ENCODE measurements around the gene ATXN1. TPM values are rescaled to one million over a fixed set of nuclear protein-coding genes. Genes with fewer than 3 reads are reported as not detected.
A peak's percentile ranks its signal among the peaks of the same experiment; 100 is the strongest.

Gene ATXN1
- total RNA-seq, 2 donors from 2014 or later, result 56.4 to 103 TPM

DNA sequence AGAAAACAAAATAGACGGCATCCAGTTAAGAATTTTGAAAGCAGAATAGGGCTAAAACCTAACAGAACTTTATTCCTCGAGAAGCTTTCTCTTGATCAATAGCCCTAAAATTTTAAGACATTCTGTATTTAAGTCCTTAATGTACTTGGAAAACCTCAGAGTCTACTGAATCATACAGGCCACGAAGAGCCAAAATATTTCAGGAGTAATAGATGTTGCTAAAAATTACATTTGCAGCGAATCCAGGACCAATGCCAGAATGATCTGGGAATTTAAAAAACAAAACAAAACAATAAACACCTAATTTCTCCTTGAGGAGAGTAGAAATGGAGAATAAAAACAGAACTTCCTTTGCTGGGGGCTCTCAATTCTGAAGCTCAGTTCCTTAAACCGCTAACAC, 23.3 kb downstream of the ATXN1 start:
- Mint-ChIP-seq H3K4me3 (no peak overlapping the region), H3K36me3 (peaks cover 27% of the 10 kb centered on the region), H3K27me3 (no peaks in the 10 kb centered on the region), H3K4me1 (ENCODE audit: low read depth in 2 of 2) (peaks cover 32 to 59% of the 10 kb centered on the region in 2 donors), H3K27ac (peak overlapping the region in 1 of 2 donors; percentile 57), H3K9me3 (no peaks in the 10 kb centered on the region)
- ATAC-seq (no peak), DNase-seq (ENCODE audit: low spot score) (no peak)

DNA sequence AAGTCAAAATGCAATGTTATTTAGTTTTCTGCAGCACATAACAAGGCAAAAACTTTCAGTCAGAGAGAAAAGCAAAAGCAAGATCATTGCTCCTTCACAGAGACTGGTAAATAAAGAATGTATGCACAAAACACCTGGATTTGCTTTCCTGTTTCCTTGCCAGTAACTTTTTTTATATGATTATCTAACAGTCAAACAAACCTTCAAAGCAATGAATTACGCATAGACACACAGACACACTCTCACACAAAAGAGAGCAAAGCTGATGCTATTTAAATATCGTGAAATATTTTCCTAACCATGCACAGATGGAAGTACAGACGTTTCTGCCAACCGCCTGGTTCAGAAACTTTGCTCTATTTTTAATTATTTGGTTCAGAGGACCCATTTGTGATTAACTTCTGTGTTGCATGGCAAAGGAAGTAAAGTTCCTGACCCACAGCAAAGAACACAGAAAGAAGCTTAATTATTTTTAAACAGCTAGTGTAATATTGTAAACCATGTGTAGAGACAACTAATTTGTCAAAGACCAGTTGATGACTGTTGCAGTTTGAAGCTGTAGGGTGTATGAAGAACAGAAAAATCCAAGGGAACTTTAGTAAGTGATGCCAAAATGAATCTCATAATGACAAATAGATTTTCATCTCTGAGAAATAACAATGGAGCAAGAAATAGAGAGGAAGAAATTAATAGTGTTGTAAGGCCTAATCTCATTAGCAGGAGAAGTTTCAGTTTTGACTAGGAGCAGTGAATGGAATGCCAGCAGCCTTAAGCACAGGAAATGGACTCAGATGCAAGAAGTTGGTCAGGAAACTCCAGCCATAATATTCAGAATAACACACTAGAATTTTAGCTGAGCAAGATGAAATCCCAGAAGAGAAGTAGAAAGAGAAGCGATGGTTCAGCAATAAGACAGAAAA, 24.1 kb downstream of the ATXN1 start:
- H3K4me3 Mint-ChIP-seq, result peak overlapping the region; percentile 6
- H3K27me3 Mint-ChIP-seq, result no peaks in the 10 kb centered on the region
- peaks cover 23% of the 10 kb centered on the region for H3K36me3 Mint-ChIP-seq
- DNase-seq (ENCODE audit: low spot score), result no peak
- peak overlapping the region in 1 of 2 donors; percentile 57 for H3K27ac Mint-ChIP-seq
- no peak for ATAC-seq
- H3K9me3 Mint-ChIP-seq, result no peaks in the 10 kb centered on the region
- H3K4me1 Mint-ChIP-seq (ENCODE audit: low read depth in 2 of 2), result peaks cover 40 to 60% of the 10 kb centered on the region in 2 donors

DNA sequence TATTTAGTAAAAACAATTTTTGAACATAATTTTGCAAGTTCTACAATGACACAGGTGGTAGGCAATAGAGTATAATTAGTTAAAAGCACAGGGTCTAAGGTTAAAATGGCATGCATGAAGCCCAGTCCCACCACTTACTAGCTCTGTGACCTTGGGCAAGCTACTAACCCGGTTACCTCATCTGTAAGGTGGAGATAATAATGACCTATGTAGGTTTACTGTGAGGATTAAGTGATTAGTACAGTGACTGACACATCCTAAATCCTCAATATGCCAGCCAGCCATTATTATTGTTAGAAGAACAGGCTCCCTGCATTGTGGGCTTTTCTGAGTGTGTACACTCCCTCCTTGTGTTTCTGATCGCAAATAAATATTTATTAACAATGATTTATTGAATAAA, 26.2 kb downstream of the ATXN1 start:
- ATAC-seq (no peak), DNase-seq (ENCODE audit: low spot score) (no peak)
- Mint-ChIP-seq H3K36me3 (peaks cover 18% of the 10 kb centered on the region), H3K4me3 (no peak overlapping the region), H3K27me3 (no peaks in the 10 kb centered on the region), H3K4me1 (ENCODE audit: low read depth in 2 of 2) (peaks cover 44 to 62% of the 10 kb centered on the region in 2 donors), H3K27ac (no peak overlapping the region), H3K9me3 (no peaks in the 10 kb centered on the region)

DNA sequence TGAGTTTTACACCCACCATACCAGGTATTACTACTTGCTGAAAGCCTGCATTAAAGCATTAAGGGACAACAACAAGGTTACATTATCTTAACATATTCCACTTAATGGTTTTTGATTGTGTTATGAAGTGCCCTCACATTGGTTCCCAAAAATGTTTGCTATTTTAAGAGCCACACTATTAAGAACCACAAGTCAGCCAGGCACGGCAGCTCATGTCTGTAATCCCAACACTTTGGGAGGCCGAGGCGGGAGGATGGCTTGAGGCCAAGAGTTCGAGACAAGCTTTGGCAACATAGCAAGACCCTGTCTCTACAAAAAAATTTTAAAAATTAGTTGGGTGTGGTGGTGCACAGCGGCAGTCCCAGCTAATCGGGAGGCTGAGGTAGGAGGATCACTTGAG, 28.2 kb downstream of the ATXN1 start:
- Mint-ChIP-seq H3K27ac (peak overlapping the region; percentile 80 to 90), H3K4me1 (ENCODE audit: low read depth in 2 of 2) (peaks cover 58 to 71% of the 10 kb centered on the region in 2 donors), H3K36me3 (peaks cover 12% of the 10 kb centered on the region), H3K27me3 (no peaks in the 10 kb centered on the region), H3K4me3 (peak overlapping the region; percentile 87), H3K9me3 (no peaks in the 10 kb centered on the region)
- DNase-seq (ENCODE audit: low spot score) (no peak), ATAC-seq (no peak)

DNA sequence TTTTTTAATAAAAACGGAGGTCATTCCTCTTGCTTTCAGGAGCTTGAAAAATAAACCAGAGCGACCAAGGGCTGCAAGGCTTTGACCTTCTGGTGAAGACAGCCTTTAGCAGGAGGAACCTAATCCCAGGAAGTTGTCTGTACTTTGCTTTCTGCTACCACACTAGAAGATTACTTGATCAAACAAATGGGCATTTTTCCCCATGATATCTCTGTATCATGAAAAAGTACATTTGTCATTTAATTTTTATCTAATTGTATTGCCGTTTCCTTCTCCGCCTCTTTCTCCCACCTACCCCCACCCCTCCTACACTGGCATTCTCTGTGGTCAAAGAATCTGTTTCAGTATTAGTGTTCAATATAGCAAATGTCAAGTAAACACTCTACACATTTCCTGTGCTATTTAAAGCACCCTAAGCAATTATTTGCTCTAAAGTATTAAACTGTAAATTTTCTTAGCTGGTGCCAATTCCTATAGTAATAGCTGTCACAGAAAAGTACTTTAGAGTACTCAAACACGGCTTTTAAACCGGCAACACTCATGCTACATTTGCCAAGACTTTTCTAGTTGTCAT, 29.7 kb downstream of the ATXN1 start:
- ATAC-seq (peak; percentile 80 to 82), DNase-seq (ENCODE audit: low spot score) (peak; percentile 63)
- no peaks in the 10 kb centered on the region for H3K27me3 Mint-ChIP-seq
- H3K4me3 Mint-ChIP-seq, result peak overlapping the region; percentile 87
- peaks cover 4% of the 10 kb centered on the region for H3K36me3 Mint-ChIP-seq
- H3K9me3 Mint-ChIP-seq, result no peaks in the 10 kb centered on the region
- H3K27ac Mint-ChIP-seq, result peak overlapping the region; percentile 80 to 90
- peaks cover 51 to 60% of the 10 kb centered on the region in 2 donors for H3K4me1 Mint-ChIP-seq (ENCODE audit: low read depth in 2 of 2)

DNA sequence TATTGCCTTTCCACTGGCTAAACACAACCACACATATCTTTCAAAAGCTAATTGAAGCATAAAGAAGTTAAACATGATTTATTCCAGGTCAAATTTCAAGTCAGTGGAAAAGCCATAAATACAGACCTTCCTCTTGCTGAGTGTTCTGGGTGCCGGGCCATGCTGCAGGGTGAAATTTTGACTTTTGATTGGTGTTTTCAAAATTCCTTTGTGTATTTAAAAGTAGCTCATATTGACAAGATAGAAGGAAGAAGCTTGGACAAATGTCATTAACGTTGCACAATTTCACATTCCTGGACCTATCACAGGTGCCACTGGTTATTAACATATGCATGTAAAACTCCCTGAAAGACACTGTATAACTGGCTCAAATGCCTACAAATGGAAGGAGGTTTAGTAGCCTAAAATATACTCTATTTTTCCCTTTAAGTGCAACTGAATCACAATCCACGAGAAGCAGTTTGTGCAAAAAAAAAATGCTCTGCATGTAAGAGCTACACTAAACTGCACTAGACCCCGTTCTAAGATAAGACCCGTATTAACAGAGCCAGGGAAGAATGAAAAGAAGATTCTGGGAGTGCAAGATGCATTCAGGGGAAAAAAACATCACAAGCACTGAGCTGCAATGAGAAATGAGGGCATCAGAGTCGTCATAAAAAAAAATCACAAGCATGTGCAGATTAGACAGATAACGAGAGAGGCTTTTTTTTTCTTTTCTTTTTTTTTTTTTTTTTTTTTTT, 30.4 kb downstream of the ATXN1 start:
- H3K36me3 Mint-ChIP-seq, result peaks cover 4% of the 10 kb centered on the region
- ATAC-seq (no peak), DNase-seq (ENCODE audit: low spot score) (no peak)
- peak overlapping the region; percentile 80 to 90 for H3K27ac Mint-ChIP-seq
- H3K4me1 Mint-ChIP-seq (ENCODE audit: low read depth in 2 of 2), result peaks cover 51 to 60% of the 10 kb centered on the region in 2 donors
- H3K4me3 Mint-ChIP-seq, result peak overlapping the region; percentile 87
- no peaks in the 10 kb centered on the region for H3K9me3 Mint-ChIP-seq
- no peaks in the 10 kb centered on the region for H3K27me3 Mint-ChIP-seq

DNA sequence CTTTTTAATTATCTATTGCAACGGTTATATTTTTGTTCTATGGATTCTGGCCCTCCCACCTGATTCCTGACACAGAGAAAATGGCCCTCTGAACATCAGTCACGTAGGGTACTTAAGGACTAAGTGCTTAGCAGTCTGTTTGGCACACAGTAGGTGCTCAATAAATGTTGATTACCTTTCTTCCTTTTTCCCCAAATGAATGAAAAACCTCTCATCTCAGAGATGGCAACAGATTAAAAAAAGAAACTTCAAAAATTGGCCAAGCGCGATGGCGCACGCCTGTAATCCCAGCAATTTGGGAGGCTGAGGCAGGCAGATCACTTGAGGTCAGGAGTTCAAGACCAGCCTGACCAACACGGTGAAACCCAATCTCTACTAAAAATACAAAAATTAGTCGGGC, 31.5 kb downstream of the ATXN1 start:
- Mint-ChIP-seq H3K27me3 (no peaks in the 10 kb centered on the region), H3K4me1 (ENCODE audit: low read depth in 2 of 2) (peaks cover 60 to 70% of the 10 kb centered on the region in 2 donors), H3K36me3 (peaks cover 4% of the 10 kb centered on the region), H3K27ac (peak overlapping the region; percentile 86 to 93), H3K9me3 (no peaks in the 10 kb centered on the region), H3K4me3 (peak overlapping the region; percentile 79)
- DNase-seq (ENCODE audit: low spot score) (no peak), ATAC-seq (no peak)

DNA sequence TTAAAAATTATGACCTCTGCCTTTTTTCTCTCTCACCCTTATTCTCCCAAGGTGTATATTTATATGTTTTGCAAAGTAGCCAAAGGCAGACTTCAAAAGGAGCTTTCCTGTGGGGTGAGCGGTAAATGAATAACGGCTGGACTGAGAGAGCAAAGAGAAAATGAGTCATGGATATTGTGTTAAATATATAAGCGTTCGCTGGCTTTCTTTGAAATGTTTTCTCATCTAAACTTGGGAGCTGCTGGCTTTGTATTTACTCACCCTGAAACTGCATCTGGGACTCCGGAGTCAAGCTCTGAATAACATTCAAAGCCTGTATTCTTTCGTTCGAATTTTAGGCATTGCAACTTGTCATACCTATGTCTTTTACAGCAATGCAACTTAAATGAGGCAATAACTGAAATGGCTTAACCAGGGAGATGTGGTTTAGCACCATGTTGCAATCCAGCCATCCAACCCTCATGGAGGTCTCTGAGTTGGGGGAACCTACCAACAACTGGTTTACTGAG, 32.0 kb downstream of the ATXN1 start:
- Mint-ChIP-seq H3K4me3 (peak overlapping the region; percentile 79), H3K4me1 (ENCODE audit: low read depth in 2 of 2) (peaks cover 62 to 70% of the 10 kb centered on the region in 2 donors), H3K27ac (peak overlapping the region; percentile 86 to 93), H3K9me3 (no peaks in the 10 kb centered on the region), H3K36me3 (peaks cover 4% of the 10 kb centered on the region), H3K27me3 (no peaks in the 10 kb centered on the region)
- peak; percentile 84 to 89 for ATAC-seq
- peak; percentile 76 for DNase-seq (ENCODE audit: low spot score)

DNA sequence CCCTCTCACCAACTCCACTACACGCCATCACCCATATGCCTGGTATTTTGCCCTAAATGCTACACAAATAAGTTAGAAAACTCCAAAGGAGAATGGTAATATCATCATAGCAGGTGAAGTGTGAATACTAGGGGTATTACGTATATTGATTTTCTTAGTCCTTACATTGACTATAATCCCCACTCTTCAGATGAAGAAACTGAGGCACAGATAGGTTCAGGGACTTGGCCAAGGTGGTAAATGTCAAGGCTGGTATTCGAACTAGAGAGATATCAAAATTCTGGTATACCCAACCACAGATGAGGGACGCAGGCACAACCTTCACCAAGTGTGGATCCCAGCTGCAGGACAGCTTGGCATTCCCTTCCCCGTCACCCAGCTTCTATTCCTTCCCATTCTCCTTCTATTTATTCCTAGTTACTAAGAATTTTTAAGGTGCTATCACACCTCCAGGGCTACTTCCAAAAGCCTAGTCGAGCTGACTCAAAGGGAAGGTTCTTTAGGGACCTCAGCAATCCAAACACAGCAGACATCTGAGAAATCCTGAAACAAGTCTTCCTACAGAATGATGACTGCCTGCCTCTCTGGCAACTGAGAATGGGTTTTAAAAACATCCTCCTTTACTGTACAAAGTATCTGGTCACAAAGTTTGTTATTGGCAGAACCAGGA, 32.6 kb downstream of the ATXN1 start:
- Mint-ChIP-seq H3K4me1 (ENCODE audit: low read depth in 2 of 2) (peaks cover 61 to 69% of the 10 kb centered on the region in 2 donors), H3K4me3 (peak overlapping the region; percentile 79), H3K27ac (peak overlapping the region; percentile 86 to 93), H3K36me3 (no peaks in the 10 kb centered on the region), H3K9me3 (no peaks in the 10 kb centered on the region), H3K27me3 (no peaks in the 10 kb centered on the region)
- ATAC-seq (no peak), DNase-seq (ENCODE audit: low spot score) (no peak)

DNA sequence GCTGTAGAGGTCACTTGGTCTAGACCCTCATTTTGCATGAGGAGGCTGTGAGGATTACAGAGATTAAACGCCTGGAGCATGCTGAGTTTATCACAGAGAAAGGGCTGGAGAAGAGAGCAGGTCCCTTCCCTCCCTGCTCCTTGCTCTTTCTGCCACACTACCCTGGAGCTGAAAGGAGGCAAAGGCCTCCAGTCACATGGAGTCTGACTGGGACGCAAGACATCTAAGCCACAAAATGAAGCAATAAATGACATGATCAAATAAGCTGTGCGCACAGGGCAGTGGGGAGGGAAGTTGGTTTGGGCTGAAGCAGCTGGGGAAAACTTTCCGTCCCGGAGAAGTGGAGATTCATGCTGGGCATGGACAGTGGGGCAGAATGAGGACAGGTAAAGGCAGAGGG, 33.3 kb downstream of the ATXN1 start:
- Mint-ChIP-seq H3K4me3 (peak overlapping the region; percentile 79), H3K36me3 (no peaks in the 10 kb centered on the region), H3K9me3 (no peaks in the 10 kb centered on the region), H3K27ac (peak overlapping the region; percentile 86 to 93), H3K4me1 (ENCODE audit: low read depth in 2 of 2) (peaks cover 61 to 68% of the 10 kb centered on the region in 2 donors), H3K27me3 (no peaks in the 10 kb centered on the region)
- no peak for DNase-seq (ENCODE audit: low spot score)
- ATAC-seq, result no peak

DNA sequence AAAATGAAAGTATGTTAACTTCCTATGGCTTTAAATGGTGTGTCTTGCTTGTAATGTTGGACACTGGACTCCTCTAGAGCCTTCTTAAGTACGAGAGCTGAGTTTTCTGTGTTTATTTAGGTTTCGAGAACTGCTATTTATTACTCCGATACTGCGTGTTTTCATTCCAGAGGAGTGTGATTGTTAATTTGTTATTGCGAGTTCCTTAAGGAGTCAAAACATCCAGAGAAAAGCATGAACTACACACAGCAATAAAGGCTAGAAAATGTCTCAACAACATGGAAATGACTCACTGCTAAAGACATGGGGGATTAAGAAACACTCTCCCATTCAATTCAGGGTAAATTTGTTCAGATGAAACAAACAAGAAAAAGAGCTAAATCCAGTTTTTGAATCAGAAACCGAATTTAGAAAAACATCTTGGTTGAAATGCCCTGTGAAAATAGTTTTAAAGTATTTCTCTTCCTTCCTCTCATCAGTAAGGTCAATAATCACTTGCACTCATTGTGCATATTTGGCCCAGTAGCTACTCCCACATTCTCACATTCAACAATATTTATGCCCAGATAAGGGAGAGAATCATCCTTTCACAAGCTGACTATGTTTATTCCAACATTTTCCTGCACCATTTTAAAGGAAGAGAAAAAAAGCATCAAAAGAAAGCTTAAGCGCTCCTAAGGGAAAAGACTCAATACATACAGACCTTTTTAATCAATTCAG, 36.0 kb downstream of the ATXN1 start:
- H3K36me3 Mint-ChIP-seq, result no peaks in the 10 kb centered on the region
- DNase-seq (ENCODE audit: low spot score) (no peak), ATAC-seq (no peak)
- H3K9me3 Mint-ChIP-seq, result no peaks in the 10 kb centered on the region
- H3K4me3 Mint-ChIP-seq, result no peak overlapping the region
- H3K4me1 Mint-ChIP-seq (ENCODE audit: low read depth in 2 of 2), result peaks cover 36 to 44% of the 10 kb centered on the region in 2 donors
- no peaks in the 10 kb centered on the region for H3K27me3 Mint-ChIP-seq
- peak overlapping the region; percentile 1 to 74 for H3K27ac Mint-ChIP-seq

DNA sequence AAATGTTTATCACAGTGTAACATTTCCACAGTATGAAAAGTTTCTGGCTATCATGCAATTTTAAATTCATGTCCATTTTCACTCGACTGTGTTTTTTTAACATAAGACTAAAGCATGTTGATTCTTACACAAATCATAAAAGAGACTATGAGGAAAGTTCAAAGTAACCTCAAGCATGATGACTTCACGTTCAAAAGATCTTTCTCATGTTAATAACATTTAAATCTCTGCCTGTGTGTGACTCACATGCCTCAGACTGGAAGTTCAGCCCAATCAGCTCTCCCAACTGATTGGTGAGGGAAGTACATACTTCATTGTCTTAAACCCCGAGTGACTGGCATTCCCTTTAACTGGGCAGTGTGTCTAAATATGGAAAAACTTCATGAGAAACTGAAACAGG, 37.4 kb downstream of the ATXN1 start:
- no peaks in the 10 kb centered on the region for H3K36me3 Mint-ChIP-seq
- DNase-seq (ENCODE audit: low spot score), result no peak
- H3K9me3 Mint-ChIP-seq, result no peaks in the 10 kb centered on the region
- ATAC-seq, result no peak
- no peak overlapping the region for H3K4me3 Mint-ChIP-seq
- H3K4me1 Mint-ChIP-seq (ENCODE audit: low read depth in 2 of 2), result peaks cover 34 to 39% of the 10 kb centered on the region in 2 donors
- no peak overlapping the region for H3K27ac Mint-ChIP-seq
- no peaks in the 10 kb centered on the region for H3K27me3 Mint-ChIP-seq

DNA sequence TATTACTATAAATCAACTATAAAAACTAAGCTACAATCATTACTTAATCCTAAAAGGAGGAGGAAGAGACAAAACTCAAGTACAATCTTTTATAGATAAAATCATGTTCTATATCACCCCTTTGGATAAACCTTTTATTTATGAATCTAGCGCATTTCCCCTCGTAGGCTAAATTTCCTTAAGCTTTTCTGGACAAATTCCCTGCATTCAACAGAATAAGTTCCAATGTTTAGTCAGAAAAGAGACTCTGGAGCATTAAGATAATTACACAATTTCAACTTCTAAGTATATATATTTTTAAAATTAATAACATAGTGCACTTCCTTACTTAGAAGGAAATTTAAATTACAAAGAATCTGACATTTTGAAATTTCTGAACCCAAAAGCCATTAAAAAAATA, 37.9 kb downstream of the ATXN1 start:
- Mint-ChIP-seq H3K4me3 (no peak overlapping the region), H3K27ac (no peak overlapping the region), H3K36me3 (no peaks in the 10 kb centered on the region), H3K9me3 (no peaks in the 10 kb centered on the region), H3K4me1 (ENCODE audit: low read depth in 2 of 2) (peaks cover 30 to 36% of the 10 kb centered on the region in 2 donors), H3K27me3 (no peaks in the 10 kb centered on the region)
- DNase-seq (ENCODE audit: low spot score), result no peak
- no peak for ATAC-seq

Measured in natural killer cell treated with Interleukin-12 subunit alpha and Interleukin-12 subunit beta and Interleukin-15 and Interleukin-18, amount 100 ng/mL, for 72 hours (primary cell).